Stimulated activated CD4-positive, alpha-beta T cell treated with anti-CD3 and anti-CD28 coated beads, Interleukin-4, amount 100 ng/mL, for 24 hours (primary cell): Measurements from ENCODE around the gene PDGFB.

ENCODE experiments used
- DNase-seq: peaks from one replicate; pipeline ENCODE4 v3.0.0-alpha.2; 2020

Gene PDGFB

DNA sequence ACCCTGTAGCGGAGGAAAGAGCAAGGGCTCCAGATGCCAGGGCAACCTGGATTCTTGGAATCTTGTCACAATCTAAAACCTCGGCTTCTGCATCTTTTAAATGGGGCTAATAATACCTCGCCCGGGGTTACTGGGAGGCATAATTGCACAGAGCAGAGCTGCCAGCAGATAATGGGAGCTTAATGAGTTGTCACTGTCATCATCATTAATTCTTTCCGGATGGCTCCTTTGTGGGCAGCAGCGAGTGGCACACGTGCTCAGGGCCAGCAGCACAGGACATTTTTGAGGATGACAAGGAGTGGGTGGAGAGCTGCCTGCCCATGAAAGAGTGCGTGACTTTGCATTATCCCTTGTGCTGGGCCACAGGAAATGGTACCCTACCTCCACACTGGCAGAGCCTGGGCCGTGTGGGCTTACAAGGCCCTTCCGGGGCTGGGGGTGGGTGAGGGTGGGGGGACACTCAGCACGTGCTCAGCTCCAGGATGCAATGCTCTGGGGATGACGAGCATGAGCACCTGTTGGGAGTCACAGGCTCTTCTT is 5.7 kb downstream of the PDGFB start:
- no peak for DNase-seq

DNA sequence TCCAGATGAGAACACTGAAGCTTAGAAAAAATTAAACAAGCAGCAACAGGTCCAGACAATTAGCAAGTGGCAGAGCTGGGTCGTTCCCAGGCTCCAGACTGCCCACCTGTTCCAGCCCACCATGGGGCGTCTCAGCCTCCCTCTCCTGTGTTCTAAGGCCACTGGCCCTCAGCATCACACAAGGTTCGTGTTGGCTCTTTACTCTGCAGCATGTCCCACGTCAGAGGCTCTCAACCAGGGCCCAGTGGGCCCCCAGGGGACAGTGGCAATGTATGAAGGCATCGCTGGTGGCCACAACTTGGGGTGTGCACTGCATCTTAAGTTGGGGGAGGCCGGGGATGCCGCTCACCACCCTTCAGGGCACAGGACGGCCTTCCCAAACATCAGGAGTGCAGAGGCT is 6.2 kb downstream of the PDGFB start:
- no peak for DNase-seq

DNA sequence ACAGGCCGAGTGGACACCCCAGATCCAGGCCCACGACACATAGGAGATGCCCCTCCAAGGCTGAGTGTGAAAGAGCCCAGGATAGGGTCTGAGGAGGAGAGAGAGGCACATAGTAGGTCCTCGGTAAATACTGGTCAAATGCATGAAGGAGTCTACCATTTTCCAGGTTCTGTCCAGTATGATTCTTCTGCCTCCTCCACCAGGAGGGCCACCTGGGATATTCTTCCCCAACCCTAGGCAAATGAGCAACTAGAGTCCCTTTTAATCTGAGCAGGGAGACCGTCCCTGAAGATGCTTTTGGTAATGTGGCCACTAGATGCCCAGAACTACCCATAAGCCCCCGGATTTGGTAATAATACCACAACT is 6.7 kb downstream of the PDGFB start:
- no peak for DNase-seq

DNA sequence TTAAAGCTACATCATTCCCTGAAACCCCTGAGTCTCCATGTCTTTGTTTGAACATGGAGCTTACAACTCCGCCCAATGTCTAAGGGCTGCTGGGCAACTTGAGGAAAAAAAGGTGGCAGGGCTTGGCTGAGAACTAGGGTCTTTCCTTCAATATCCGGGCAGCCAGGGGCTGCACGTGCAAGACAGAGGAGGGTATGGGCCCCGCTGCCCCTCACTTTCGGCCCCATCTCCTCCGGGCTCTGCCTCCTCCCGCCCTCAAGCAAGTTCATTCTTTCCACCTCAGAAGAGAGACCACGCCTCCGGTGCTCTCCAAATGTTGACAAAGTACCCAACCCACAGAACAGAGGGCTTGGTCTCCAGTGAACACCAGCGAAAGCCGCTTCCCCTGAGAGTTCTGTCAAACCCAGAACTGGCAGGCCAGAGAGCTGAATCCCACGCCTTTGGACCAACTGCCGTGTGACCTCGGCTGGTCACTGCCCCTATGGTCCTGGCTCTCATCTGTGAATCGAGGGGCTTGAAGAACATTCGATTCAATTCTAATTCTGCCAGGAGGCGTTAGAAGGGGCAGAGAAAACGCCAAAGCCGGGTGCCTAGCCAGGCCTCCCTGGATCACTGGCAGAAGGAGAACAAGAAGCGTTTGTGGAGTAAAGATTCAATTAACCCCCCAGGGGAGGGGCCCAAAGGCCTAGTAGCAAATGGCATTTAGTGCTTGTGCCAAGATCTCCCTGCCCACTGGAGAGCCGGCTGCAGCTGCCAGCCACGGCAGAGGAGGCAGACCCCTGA is 7.3 kb downstream of the PDGFB start:
- DNase-seq: peak; percentile 24

DNA sequence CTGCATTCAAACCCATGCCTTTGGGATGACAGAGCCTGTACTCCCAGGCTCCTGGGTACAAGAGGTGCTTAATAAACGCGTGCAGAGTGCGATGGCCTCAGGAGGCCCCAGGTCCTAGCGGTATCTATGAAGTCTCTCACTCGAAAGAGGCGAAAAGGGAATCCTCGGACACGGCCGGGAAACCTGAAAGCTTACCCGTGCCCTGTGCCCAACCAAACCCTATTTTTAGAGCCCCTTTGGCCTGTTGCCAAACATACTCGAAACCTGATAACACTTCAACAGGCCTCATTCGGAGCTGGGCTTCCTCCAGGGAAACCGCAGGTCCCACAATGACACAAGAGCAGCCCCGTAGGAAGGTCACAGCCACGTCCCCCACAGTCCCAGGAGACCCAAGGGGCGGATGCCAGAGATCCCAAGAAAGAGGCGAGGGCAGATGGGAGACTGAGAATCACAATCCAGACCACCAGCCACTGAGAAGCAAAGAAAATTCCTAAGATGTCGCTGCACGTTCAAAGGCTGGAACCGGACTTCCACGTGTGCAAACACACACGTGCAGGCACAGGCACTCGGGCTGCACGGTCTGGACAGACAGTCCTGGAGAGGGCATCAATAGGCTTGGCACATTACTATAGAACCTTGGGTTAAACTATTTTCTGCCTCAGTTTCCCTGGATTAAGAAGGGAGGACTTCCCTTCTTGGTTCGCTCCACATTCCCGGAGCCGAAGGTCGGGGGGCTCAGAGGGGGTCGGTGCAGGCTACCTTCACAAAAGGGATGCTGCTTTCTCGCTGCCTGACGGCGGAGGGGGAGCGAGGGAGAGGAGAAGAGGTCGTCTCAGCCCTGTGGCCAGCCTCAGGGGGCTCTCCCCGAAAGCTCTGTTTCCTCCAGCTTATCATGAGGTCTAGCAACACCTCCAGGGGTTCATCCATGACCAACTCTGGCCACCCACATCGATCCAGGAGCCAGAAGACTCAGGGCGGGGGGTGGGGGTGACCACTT is 8.2 kb downstream of the PDGFB start:
- DNase-seq: peak; percentile 54

DNA sequence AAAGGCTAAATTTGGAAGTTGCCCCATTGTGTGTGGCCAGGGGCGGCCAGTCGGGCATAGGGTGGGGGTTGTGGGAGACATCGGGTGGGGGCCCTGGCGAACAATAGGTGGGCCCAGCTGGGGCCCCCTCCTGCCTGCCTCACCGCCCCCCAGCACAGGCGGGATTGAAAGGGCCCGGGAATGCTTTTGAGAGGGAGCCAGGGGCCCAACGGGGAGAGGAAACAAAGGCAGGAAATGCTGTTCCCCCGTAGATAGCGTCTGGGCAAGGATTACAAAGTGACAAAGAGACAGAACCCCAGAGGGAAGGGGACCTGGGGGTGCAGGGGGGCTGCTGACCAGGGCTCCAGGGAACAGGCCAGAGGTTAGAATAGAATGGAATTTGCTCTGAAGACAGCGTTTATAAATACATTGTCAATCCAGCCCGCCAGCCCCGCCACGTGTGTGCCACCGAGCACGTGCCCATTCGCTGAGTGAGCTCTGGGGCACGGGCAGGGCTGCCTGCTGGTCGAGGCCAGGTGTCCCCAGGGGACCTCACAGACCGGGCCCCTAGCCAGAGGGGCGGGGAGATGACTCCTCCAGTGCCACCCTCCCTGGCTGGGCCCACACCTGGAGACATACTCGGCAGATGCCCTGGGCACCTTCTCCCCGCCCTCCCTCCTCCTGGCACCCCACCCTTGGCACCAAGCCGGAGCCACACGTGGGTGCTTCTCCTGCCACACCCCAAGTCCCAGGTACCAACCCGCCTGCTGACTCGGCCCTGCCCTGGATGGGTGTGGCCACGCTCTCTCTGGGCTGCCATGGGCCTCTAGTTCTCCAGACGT is 9.7 kb downstream of the PDGFB start:
- no peak for DNase-seq

DNA sequence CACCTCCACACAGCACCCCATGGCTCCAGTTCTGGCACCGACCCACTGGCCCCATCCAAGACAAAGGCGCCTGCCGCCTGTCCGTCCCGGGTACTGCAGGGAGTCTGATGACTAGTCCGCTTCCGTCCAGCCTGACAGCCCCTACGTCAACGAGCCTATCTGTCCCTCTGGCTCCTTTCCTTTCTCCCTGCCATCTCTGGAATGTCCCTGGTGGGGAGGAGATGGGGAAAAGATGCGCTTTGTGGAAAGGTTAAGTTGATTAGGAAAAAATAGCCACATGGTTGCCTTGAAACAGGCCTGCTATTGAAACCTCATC is 10.4 kb downstream of the PDGFB start:
- no peak for DNase-seq

DNA sequence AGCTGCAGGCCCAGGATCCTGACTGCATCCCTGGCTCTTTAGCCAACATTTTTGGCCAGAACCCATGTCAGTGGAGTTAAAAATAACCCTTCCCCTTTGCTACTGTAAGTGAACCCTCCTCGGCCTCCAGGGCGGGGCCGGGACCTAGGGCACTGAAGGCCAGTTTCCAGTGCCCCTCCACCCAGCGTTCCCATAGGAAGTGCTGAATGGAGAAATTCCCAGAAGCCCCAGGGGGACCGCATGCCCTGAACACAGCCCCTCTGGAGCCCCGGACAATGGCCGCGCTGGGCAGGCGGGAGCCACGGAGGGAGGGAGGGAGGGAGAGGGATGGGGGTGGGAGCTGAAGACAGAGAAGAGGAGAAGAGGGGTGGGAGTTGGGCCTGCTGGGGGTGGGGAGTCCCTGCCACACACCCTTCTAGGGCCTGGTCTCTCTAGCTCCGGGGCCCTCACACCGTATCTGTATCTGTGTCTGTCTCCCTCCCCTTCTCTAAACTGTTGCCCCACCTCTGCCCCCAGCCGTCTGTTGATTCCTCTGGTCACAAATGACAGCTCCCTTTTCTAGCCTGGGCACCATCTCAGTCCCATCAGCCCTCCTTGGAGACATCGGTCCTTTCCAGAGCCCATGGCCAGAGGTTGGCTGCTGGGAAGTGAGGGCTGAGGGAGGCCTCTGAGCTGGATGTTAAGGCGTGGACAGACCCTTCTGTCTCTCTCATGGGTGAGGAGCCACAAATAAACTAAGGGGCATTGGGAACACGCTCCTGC is 10.9 kb downstream of the PDGFB start:
- no peak for DNase-seq

DNA sequence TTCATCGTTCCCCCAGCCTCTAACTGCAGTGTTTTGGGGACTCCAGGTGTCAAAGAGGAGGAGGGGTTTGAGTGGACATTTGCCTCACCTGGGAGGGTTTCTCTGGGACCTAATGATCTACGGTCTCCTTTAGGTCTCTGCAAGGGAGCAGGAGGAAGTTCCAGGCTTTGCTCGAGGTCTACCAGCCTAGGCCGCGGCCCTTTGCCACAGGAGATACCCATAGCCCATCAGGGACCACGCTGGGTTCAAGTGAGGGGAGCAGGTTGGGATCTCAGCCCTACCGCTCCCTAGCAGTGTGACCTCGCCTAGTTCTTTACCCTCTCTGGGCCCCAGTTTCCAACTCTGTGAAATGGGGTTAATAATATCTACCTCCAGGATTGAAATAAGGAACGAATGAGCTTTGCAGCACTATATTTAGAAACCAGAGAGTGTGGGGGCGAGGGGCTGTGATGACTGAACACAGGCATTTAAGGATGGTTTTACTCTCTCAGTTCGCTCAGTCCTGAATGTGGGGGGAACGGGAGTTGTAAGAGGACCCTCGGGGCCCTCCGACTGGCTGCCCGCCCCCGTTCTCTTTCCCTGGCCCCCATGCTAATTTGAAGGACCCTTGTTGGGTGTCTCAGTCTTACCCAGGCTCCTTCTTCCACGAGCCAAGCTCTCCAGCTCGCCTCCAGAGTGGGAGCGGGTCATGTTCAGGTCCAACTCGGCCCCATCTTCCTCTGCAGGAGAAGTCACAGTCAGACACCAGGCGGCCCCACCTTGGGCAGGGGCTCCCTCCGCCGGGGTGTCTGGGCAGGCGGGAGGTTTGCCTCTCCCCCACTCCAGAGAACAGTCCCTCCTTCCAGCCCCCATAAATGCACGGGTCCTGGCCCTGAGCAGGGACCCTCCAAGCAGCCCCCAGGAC is 11.7 kb downstream of the PDGFB start:
- no peak for DNase-seq

DNA sequence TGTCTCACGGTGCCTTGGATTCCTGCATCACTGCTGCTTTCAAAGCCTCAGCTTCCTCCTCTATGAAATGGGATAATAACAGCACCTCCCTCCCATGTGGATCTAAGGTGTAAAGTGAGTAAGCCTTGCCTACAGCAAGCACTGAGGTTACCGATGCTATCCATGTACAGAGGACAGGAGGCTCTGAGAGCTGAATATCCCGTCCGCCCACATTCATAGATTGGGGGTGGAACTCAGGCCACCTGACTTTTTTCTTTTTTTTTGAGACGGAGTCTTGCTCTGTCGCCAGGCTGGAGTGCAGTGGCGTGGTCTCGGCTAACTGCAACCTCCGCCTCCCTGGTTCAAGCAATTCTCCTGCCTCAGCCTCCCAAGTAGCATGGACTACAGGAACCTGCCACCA is 12.5 kb downstream of the PDGFB start:
- no peak for DNase-seq

DNA sequence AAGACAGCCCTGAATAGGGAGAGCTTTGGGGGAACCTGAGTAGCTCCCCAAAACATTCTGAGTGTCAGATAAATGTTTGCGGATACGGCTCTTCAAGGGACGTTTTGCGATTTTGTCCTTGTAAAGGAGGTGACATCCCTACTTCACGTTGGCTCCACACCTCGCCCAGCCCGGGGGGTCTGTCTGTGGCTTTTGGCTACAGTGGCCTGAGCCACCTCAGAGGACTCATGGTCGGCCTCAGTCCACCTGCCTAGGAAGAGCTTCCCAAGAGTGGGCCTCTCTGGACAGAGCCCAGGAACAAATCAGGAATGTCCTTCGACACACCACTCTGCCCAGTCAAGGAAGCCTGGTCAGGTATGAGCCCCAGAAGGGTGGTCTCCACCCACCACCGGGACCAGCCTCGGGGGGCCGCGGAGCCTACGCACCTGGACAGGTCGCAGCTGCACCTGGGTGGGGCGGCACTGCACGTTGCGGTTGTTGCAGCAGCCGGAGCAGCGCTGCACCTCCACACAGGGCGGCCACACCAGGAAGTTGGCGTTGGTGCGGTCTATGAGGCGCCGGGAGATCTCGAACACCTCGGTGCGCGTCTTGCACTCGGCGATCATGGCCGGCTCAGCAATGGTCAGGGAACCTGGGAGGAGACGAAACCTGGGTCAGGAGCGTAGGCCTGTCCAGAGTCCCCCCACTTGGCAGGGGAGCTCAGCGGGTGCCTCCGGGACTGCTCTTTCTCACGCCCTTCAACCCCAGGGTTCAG is 13.4 kb downstream of the PDGFB start:
- no peak for DNase-seq

DNA sequence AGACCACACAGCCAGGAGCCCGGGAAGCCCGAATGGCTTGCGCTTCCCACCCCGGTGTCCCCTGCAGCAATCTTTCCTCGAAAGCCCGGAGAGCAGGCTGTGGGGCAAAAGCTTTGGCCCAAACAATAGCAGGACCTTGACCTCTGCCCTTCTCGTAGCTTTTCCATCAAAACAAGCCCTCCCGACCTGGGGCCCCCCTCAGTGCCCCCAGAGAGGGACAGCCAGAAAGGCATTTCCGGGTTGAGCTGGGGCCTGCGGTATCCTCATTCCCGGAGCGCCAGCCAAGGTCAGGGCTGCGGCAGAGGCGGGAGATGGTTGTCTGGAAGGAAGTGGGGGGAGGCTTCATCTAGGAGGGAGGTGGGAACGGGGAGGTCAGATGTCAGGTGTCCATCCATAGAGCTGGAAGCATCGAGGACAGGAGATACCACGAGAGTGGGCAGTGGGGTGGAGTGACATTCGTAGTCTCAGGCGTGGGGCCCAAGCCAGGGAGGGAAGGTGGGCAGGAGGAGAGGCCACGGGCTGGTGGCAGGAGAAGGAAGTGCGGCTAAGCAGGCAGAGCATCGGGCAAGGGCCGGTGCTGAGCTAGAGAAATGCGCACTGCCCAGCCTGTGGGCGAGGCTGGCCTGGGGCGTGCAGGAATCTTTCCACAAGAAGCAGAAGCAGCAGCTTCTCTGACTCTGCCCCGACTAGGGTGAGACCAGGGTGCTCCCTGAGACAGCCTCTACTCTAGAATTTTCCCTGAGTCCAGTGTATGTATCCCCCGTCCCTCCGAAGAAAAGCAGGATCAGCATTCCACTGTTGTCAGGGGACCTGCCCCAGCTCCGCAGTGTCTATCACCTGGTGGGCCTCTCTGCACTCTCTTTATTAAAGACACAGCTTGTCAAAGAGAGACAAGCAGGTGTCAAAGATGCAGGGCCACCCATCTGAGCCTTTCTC is 14.3 kb downstream of the PDGFB start:
- no peak for DNase-seq

DNA sequence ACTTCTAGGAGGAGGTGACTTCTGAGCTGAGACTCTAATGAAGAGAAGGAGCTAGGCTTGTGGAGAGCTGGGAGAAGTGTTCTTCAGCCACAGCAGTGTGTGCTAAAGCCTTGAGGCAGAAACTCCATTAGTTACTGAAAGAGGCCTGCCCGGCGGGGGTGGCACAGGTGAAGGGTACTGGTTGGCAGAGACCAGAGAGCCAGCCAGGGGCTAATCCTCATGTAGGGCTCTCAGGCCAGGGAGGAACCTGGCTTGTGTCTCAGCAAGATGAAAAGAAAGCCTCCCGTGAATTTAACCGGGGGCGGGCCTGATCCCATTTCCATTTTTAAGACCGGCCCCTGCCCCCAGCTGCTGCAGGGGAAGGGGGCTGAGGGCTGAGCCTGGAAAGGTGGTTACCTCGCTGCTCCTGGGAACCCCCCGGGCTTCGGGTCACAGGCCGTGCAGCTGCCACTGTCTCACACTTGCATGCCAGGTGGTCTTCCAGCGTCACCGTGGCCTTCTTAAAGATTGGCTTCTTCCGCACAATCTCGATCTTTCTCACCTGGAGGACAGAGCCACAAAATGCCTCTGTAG is 15.0 kb downstream of the PDGFB start:
- DNase-seq: no peak

DNA sequence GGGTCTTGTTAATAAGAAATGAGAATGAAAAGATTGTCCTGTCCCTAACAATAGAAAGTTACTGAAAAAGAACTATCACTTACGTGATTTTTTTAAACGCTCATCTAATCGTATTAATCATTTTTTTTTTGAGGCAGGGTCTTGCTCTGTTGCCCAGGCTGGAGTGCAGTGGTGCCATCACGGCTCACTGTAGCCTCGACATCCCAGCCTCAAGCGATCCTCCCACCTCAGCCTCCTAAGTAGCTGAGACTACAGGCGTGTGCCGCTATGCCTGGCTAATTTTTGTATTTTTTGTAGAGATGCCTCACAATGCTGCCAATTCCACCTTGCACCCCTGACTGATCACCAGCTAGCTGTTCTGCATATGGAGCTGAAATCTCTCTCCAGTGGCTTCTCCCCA is 15.7 kb downstream of the PDGFB start:
- DNase-seq: no peak

DNA sequence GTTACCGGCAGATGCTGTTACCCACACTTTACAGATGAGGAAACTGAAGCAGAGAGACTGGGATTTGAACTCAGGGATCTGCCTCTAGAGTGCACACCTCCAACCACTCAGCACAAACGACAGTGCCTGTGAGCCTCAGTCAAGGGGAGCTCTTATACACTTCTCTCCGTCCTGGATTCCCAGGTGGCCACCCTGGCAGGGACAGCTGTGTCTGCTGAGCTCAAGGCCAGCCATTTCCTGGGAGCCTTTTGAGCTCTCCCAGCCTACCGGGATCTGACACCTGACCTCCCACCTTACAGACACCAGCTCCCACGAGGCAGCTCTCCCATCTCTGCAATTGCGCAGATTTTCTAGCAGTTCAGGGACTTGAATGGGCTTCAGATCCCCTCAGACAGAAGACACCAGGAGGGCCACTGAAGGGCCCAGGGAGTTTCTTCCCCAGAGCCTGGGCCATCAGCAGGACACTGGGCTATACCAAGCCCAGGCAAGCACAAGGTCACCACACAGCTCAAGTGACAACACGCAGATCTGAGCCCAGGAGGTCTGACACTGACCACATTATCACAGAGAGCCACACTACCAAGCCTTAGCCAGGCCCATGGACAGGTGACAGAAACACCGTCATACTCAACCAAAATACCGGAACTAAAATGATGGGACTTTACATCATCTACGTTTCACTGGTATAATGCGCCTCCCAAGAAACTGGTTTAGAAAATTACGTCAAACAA is 17.1 kb downstream of the PDGFB start:
- no peak for DNase-seq

DNA sequence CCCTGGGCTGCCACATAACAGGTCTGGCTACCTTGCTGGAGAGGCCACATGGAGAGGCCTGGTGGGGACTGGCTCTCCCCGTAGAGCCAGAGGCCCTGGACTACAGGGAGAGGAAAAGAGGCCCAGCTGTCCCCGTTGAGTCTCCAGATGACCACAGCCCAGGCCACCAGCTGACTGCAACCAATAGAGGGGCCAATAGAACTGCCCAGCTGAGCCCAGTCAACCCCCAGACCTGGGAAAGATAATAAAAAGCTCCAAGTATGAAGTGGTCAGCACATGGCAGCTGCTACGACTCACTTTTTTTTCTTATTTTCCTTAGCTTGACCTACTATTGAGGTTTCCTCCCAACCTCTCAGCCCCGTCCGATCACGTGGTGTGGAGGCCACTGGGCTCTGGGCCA is 18.4 kb downstream of the PDGFB start:
- DNase-seq: no peak

DNA sequence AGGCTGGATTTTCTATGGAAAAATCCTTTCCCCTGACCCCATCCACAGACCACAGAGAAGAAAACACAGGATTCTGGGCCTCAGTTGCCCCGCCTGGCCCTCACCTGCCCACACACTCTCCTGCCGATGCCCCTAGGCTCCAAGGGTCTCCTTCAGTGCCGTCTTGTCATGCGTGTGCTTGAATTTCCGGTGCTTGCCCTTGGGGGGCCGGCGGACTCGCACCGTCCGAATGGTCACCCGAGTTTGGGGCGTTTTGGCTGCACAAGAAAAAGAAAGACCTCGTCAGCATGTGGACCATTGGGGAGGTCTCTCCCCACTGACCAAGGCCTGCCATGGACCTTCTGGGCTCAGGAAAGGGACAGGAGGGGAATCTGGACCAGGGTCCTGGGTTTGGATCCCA is 19.2 kb downstream of the PDGFB start:
- no peak for DNase-seq

DNA sequence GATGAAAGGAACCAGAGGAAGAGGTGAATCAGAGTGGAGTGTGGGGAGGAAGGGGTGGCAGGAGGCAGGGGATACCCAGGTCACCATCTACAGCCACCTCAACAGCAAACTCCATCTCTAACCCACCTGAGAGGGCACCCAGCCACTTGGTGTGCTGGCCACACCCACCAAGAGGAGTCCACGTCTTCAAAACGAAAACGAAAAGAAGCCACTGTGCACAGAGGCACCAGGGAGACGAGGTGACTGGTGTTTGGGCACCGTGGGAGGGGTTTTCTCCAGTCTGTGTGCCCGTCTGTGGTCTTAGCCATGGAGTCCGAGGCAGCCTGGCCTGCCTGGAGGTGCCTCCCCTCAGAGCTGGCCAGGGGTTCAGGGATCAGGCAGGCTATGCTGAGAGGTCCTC is 20.2 kb downstream of the PDGFB start:
- no peak for DNase-seq
